MCF 10A (cell line): ENCODE data around the gene CLEC2B. TPM values are rescaled to one million over a fixed set of nuclear protein-coding genes. Genes with fewer than 3 reads are reported as not detected.

ENCODE experiments used
- BruUV-seq: library from RNA; stranded (reverse); fragments of 400-500 nt; replicated peaks from 2 replicates; lab custom pipeline; 2021; lab: Mats Ljungman, UMichigan
- CTCF ChIA-PET: fragments of 300-600 bp; sonication (Branson Sonifier 250); formaldehyde crosslinking; extraction: SDS; loops from one replicate; lab custom pipeline; 2021; ENCODE audit warnings: antibody characterized with exemption, inconsistent platforms; lab: Yijun Ruan, JAX
- POLR2A ChIA-PET: fragments of 300-600, 350-650 bp; sonication (Branson Sonifier 250); formaldehyde crosslinking; extraction: SDS; loops from one replicate; lab custom pipeline; 2020; ENCODE audit warnings: antibody characterized with exemption, inconsistent platforms; lab: Yijun Ruan, JAX
- DNase-seq: peaks from one replicate; pipeline ENCODE4 v3.0.0-alpha.2; 2018; ENCODE audit not compliant: unreplicated experiment
- H3K27ac Mint-ChIP-seq: one replicate; pipeline ENCODE4 v1.8.0; 2022; ENCODE audit warnings: mild to moderate bottlenecking, low read depth, mixed read lengths; ENCODE audit not compliant: unreplicated experiment
- H3K27me3 Mint-ChIP-seq: one replicate; pipeline ENCODE4 v1.8.0; 2022; ENCODE audit warnings: mixed read lengths; ENCODE audit not compliant: insufficient read depth, unreplicated experiment
- H3K36me3 Mint-ChIP-seq: one replicate; pipeline ENCODE4 v1.8.0; 2022; ENCODE audit warnings: mild to moderate bottlenecking, moderate library complexity, mixed read lengths; ENCODE audit not compliant: insufficient read depth, unreplicated experiment
- H3K4me1 Mint-ChIP-seq: one replicate; pipeline ENCODE4 v1.8.0; 2022; ENCODE audit warnings: mixed read lengths; ENCODE audit not compliant: insufficient read depth, unreplicated experiment
- H3K4me3 Mint-ChIP-seq: one replicate; pipeline ENCODE4 v1.8.0; 2022; ENCODE audit warnings: mild to moderate bottlenecking, moderate library complexity, mixed read lengths; ENCODE audit not compliant: unreplicated experiment
- H3K9me3 Mint-ChIP-seq: one replicate; pipeline ENCODE4 v1.8.0; 2022; ENCODE audit warnings: mixed read lengths; ENCODE audit not compliant: unreplicated experiment
- intact Hi-C: fragments of 100-400 bp; cut with micrococcal nuclease; formaldehyde crosslinking; loops from 2 replicates; pipeline ENCODE4 v1.14.1; 2022
- total RNA-seq: library from RNA; stranded (reverse); gene quantifications from 2 replicates; pipeline ENCODE4 v1.2.3, GENCODE V29; 2022
- TF ChIP-seq, protein P1 (sequence below): fragments of 200-600 bp; IDR thresholded peaks from one replicate; pipeline ENCODE4 v1.8.0; 2022; ENCODE audit warnings: antibody characterized with exemption, mild to moderate bottlenecking; ENCODE audit not compliant: unreplicated experiment

CLEC2B gene
- total RNA-seq, 1 experiment from 2014 or later = 2.2 TPM

- Mint-ChIP-seq H3K4me3 (no peak overlapping the region), H3K36me3 (no peaks in the 10 kb centered on the region), H3K27me3 (no peaks in the 10 kb centered on the region), H3K9me3 (peaks cover 14% of the 10 kb centered on the region), H3K4me1 (no peaks in the 10 kb centered on the region), H3K27ac (no peak overlapping the region)
- TF ChIP-seq, protein P1, sequence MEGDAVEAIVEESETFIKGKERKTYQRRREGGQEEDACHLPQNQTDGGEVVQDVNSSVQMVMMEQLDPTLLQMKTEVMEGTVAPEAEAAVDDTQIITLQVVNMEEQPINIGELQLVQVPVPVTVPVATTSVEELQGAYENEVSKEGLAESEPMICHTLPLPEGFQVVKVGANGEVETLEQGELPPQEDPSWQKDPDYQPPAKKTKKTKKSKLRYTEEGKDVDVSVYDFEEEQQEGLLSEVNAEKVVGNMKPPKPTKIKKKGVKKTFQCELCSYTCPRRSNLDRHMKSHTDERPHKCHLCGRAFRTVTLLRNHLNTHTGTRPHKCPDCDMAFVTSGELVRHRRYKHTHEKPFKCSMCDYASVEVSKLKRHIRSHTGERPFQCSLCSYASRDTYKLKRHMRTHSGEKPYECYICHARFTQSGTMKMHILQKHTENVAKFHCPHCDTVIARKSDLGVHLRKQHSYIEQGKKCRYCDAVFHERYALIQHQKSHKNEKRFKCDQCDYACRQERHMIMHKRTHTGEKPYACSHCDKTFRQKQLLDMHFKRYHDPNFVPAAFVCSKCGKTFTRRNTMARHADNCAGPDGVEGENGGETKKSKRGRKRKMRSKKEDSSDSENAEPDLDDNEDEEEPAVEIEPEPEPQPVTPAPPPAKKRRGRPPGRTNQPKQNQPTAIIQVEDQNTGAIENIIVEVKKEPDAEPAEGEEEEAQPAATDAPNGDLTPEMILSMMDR = no peak
- POLR2A ChIA-PET = interaction anchor here (0.7 kb wide), 1 partner anchor 9 kb away, joined by 4 read pairs; no protein-coding TSS in a partner anchor
- no TSS peak for BruUV-seq
- DNase-seq = no peak
- intact Hi-C loops = no loop called here
- CTCF ChIA-PET = interaction anchor here (0.8 kb wide), 2 partner anchors 98 to 166 kb away, joined by 3 to 4 read pairs; no protein-coding TSS in a partner anchor
Measured at GRCh38 chr12:9848899-9849298, 20.3 kb downstream of the CLEC2B start.

DNA sequence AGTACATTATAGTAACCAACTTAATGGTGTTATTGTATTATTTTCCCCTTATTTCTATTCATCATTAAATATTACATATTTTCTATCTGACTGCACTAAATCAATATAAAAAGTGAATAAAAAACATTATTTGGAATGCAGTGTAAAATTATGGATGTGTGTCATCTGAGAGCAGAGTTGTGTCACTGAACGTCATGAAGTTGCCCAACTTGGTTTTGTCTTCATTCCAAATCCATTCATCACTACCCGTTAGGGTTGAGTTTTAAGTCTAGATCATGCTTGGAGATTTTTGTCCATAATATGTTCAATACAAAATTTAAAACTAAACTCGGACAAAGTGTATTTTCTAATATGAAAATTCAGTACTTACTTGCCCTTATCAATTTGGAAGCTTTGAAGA is 25.7 kb downstream of the CLEC2B start:
- DNase-seq = peak; percentile 44
- TF ChIP-seq, protein P1 = no peak
- Mint-ChIP-seq H3K4me3 (no peak overlapping the region), H3K4me1 (no peaks in the 10 kb centered on the region), H3K9me3 (peaks cover 13% of the 10 kb centered on the region), H3K27me3 (no peaks in the 10 kb centered on the region), H3K36me3 (no peaks in the 10 kb centered on the region), H3K27ac (no peak overlapping the region)
- no TSS peak for BruUV-seq
- intact Hi-C loops = no loop called here
- CTCF ChIA-PET = interaction anchor here (0.6 kb wide), 1 partner anchor 127 kb away, joined by 4 read pairs; no protein-coding TSS in a partner anchor
- POLR2A ChIA-PET = no interaction called here

DNA sequence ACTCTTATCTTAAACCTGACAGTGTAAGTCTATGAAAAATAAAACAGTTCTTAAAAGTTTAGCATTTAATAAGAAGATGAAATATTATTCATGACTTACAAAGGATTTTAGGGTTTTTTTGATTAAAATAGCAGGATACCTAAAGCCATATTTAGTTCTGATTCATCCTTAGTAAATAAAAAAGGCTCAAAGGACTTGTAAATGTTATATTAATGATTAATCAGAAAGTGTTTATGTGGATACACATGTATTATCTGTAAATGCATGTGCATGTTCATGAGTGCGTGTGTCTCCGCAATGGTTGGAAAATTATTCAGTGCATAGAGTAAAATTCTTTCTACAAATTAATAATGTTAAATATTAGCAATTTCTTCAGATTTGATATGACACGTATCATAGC is 37.4 kb downstream of the CLEC2B start:
- no peaks in the 10 kb centered on the region for H3K27me3 Mint-ChIP-seq
- DNase-seq = no peak
- H3K4me3 Mint-ChIP-seq = no peak overlapping the region
- CTCF ChIA-PET = no interaction called here
- no peaks in the 10 kb centered on the region for H3K36me3 Mint-ChIP-seq
- intact Hi-C loops = no loop called here
- TF ChIP-seq, protein P1 = no peak
- H3K9me3 Mint-ChIP-seq = no peaks in the 10 kb centered on the region
- no peak overlapping the region for H3K27ac Mint-ChIP-seq
- POLR2A ChIA-PET = no interaction called here
- no peaks in the 10 kb centered on the region for H3K4me1 Mint-ChIP-seq
- no TSS peak for BruUV-seq

- CTCF ChIA-PET = interaction anchor here (0.7 to 1.2 kb wide), 2 partner anchors 16 to 576 kb away, joined by 3 to 4 read pairs; no protein-coding TSS in a partner anchor
- POLR2A ChIA-PET = interaction anchor here (1.0 to 1.6 kb wide), 3 partner anchors 12 to 25 kb away, joined by 3 to 4 read pairs (median 4); no protein-coding TSS in a partner anchor
- no peaks in the 10 kb centered on the region for H3K9me3 Mint-ChIP-seq
- no peak overlapping the region for H3K27ac Mint-ChIP-seq
- no TSS peak for BruUV-seq
- TF ChIP-seq, protein P1 = no peak
- no peak overlapping the region for H3K4me3 Mint-ChIP-seq
- intact Hi-C loops = no loop called here
- no peak for DNase-seq
- no peaks in the 10 kb centered on the region for H3K36me3 Mint-ChIP-seq
- H3K4me1 Mint-ChIP-seq = no peaks in the 10 kb centered on the region
- no peaks in the 10 kb centered on the region for H3K27me3 Mint-ChIP-seq
Measured at GRCh38 chr12:9829982-9830381, 39.2 kb downstream of the CLEC2B start.
